DMS79 treated with DMSO at 0.1 percent for 48 hours (cell line): ENCODE data around the gene PLK3.
"Not testable (repeated sequence)": the region's sequence is repeated elsewhere in the genome, so short reads cannot be mapped to it uniquely, and the experiment has no call there.

Experiments
- DNase-seq: peaks from one replicate; lab custom pipeline; 2025; lab: John Stamatoyannopoulos, UW

Gene PLK3

DNA sequence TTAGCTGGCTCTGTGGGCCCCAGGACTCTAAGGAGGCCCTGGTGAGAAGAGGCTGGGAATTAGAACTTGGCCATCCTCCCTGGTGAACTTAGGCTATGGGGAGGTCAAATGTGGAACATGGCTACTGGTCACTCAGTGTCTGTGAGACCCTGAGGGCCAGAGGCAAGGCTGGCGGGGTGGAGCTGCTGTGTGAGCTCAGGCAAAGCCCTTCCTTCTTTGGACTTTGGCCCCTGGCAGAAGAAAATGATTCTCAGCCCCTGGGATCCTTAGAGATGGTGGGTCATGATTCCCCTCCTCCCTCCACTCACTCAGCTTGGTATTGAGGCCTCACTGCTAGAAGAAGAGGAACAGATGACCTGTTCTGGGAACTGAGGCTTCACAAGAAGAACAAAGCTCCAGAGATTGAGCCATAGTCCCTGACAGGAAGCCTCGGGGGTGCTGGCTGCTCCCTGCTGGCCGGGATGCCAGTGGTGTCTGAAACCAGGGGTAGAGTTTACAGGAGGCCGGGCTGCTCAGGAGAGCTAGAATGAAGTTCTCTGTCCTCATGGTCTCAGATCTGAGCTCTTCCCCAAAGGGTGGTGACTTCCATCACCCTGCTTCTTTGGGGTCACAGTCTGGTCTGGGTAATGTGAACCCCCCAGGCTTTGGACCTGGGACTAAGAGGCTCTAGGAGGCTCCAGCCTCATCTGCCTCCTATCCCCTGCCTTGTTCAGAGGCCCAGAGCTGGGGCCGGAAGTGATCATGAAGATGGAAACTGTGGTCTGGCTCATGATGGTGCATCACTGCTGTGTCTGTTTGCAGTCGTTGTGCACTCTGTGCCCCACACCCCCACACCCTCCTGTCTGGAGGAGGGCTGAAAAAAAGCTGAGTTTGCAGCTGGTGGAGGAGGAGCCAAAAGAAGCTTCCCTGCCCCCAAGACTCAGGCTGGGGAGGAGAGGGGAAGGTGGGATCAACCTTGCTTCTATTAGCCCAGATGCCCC is 9.1 kb downstream of the PLK3 start:
- DNase-seq, result no peak

DNA sequence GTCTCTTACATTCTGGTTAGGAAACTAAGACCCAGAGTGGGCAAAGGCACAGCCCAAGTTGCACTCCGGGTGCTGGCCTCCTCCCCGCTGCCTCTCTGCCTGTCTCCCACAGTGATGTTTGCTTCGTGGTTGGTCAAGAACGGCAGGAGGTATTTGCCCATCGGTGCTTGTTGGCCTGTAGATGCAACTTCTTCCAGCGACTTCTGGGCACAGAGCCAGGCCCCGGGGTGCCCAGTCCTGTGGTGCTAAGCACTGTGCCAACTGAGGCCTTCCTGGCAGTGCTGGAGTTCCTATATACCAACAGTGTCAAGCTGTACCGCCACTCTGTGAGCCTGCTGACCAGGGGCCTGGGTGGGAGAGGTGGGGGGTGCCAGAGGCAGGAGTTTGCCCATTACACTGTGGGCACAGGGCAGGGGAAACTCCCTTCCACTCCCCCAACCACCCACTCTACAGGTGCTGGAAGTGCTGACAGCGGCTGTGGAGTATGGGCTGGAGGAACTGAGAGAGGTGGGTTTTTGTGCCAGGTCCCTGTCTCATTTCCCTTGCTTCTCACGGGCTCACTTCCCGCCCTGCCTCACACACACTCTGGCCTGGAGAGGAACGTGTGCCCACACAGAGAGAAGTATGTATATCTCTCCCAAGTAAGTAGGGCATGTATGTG is 10.1 kb downstream of the PLK3 start:
- DNase-seq, result peak; percentile 43

DNA sequence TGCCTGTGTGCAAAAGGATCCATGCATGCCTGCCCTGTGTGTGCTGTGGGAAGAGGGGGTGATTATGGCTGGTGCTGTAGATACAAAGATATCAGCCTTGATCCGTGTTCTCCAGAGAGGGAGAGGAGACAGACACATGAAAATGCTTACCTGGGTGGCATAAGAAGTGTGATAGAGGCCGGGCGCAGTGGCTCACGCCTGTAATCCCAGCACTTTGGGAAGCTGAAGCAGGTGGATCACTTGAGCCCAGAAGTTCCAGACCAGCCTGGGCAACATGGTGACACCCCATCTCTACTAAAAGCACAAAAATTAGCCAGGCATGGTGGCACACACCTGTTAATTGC is 10.6 kb downstream of the PLK3 start:
- not testable (repeated sequence) for DNase-seq

DNA sequence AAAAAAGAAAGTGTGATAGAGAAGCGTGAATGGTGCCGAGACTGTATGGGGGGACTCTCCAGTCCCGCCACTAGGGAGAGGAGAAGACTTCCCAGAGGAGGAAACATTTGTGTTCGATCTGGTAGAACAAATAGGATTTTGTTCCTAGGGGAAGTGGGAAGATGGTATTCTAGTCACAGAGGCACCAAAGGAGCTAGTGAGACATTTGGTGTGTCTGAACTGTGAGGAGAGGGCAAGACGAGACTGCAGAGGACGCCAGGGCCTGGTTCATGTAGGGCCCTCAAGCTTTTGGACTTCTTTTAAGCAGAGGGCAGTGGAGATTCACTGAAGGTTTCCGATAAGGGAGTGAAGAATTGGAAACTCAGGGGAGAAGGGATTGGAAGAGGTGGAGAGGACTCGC is 11.1 kb downstream of the PLK3 start:
- no peak for DNase-seq

DNA sequence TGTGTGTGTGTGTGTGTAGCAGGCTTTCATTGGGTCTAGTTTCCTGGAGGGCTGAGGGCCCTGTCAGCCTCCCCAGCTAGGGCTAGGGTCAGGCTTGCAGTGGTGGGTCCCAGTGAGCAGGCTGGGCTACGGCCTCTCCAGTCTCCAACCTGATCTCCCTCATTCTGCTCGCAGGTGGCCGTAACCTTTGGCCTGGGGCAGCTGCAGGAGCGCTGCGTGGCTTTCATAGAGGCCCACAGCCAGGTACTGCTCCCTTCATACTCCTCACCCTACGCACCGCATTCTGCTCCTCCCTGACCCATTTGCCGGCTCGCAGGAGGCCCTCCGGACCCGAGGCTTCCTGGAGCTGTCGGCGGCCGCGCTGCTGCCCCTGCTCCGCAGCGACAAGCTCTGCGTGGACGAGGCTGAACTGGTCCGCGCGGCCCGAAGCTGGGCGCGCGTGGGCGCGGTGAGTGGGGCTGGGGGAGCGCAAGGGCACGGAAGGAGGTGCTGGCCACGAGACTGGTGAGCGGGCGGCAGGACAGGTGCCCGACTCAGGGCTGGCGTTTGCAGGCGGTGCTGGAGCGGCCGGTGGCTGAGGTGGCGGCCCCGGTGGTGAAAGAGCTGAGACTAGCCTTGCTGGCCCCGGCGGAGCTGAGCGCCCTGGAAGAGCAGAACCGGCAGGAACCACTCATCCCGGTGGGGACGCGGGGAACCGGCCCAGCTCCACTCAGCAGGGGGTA is 12.8 kb downstream of the PLK3 start:
- DNase-seq, result no peak

DNA sequence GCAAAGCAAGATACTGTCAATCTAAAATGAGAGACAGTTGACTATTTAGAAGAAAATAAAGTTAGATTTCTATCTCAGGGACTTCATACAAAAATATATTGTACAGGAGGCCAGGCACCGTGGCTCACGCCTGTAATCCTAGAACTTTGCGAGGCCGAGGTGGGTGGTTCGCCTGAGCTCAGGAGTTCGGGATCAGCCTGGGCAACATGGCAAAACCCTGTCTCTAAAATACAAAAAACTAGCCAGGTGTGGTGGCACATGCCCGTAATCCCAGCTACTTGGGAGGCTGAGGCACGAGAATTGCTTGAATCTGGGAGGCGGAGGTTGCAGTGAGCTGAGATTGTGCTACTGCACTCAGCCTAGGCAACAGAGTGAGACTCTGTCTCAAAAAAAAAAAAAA is 15.7 kb downstream of the PLK3 start:
- DNase-seq, result not testable (repeated sequence)

DNA sequence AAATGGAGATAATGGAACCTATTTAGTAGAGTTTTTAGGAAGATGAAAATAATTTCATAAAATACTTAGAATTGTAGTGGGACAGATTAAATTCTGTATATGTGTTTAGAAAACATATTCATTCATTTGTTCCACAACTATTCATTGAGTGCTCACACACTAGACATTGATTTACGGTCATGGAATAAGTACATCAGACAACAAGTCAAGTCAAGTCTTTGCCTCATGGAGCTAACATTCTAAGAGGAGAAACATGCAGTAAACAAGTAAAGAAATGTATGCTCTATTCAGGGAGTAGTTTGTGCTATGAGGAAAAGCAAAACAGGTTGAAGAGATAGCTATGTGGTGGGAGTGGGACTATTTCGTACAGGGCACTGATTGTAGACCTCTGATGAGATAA is 17.1 kb downstream of the PLK3 start:
- DNase-seq, result no peak

DNA sequence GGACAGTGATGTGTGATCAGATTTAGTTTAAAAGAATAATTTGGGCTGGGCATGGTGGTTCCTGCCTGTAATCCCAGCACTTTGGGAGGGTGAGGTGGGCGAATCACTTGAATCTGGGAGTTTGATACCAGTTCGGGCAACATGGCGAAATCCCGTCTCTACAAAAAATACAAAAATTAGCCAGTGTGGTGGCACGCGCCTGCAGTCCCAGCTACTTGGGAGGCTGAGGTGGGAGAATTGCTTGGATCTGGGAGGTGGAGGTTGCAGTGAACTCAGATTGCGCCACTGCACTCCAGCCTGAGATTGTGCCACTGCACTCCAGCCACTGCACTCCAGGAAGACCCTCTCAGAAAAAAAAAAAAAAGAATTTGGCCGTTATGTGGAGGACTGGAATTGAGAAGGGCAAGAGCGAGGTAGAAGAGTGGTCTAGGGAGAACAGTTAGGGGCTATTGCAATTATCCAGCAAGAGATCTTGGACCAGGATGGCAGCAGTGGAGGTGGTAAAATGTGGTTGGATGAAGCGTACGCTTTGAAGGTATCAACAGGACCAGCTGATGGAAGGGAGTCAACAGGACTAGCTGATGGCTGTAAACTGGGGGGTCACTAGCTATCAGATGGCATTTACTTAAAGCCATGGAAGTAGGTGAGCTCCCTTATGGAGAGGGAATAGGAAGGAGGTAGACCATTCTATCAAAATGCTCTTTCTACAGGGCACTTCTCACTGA is 17.8 kb downstream of the PLK3 start:
- DNase-seq, result no peak

DNA sequence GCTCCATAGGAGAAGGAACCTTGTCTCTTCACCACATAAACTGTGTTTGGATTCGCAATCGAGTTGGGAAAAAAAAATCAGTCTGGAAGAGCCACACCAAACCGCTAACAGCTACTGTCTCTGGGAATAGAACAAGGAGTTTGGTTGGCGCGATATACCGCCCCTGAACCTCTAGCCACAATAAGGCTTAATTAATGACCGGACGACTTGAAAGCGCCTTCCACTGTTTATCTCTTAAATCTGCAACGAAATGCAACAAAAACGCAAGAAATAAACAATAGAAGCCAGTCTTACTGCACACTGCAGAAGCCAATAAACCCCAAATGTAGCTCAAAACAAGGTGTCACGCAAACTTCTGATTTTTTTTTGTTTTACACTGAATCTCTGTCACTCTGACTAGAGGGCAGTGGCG is 19.0 kb downstream of the PLK3 start:
- DNase-seq, result no peak

DNA sequence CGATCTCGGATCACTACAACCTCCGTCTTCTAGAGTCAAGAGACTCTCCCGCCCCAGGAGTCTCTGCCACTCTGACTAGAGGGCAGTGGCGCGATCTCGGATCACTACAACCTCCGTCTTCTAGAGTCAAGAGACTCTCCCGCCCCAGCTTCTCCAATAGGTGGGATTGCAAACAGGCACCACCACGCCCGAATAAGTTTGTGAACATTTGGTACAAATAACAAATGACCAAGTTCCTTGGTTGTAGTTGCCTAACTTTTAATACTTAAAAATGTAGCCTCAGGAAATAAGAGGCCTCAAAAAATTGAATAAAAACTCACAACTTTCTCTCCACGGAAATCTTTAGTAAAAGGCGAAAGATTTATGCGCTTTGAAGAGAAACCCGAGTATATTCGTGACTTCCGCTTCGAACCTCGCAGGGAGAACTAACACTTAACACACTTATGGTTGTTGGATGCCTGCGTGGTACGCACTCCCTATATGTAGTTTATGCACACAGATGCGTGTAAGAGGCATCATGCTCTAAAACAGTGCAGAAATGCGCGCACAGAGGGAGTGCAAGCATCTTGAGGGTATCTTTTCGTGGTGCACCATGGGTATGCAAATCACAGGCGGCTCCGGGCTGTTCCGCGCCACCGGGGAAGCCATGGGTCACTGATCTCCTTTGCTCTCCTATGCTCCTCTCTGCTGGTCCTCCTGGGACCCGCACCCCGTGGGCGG is 19.6 kb downstream of the PLK3 start:
- DNase-seq, result no peak

DNA sequence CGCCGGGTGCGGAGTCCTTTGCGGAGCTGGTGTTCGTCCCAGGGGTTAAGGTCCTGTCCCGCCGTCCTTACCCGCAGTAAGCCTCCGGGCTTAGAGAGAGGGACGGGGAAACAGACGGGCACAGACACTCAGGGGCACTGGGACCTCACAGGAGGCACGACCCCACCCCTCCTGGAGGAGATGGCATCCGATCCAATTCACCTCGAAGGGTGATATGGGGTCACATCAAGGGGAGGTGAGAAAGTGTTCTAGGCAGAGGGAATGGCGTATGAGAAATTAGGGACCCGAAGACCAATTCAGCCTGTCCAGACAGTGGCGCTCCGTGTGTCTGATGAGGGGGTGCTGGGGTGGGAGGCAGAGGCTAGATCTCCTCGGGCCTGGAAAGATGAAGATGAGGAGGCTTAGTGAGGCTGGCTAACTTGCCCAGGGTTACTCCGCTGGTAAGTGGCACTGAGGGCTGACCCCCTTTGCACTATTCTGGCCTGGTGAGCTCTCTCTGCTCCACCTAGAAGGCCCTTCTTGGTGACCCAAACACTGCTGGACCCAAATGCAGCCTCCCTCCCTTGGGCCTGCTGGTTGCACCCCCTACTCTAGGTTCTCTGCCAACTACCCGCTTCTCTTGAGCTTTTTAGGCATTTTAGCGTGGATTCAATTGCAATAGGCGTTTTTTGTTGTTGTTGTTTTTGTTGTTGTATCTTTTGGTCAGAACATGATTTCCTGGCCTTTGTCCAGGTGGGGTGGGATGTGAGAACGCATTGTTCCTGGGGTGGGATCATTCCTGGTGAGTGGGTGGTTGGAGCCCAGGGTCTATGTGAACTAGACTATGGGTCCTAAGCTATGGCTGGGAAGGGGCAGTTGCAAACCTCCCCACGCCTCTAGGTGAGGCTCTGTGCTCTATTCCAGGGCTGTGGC is 20.4 kb downstream of the PLK3 start:
- DNase-seq, result no peak

DNA sequence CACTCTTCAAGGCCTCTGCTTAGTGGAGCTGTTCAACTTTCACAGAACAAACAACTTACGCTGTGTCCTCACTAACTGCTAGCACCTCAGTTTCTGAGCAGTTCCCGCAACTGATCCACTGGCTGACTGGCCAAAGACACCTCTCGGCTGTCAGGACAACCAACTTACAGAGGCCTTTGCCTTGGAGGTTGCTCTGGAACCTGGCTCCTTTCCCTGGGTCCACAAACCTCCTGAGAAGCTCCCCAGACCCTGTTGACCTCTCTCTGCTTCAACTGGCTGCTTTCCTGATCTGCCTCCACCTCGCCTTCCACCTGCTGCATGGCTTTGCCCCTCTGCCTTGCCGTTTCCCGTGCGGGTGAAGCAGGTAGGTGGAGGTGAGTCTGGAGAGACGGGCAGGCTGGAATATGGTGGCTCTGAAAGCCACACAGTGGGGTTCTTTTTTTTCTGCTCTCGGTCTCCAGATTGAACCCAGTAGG is 21.1 kb downstream of the PLK3 start:
- no peak for DNase-seq

DNA sequence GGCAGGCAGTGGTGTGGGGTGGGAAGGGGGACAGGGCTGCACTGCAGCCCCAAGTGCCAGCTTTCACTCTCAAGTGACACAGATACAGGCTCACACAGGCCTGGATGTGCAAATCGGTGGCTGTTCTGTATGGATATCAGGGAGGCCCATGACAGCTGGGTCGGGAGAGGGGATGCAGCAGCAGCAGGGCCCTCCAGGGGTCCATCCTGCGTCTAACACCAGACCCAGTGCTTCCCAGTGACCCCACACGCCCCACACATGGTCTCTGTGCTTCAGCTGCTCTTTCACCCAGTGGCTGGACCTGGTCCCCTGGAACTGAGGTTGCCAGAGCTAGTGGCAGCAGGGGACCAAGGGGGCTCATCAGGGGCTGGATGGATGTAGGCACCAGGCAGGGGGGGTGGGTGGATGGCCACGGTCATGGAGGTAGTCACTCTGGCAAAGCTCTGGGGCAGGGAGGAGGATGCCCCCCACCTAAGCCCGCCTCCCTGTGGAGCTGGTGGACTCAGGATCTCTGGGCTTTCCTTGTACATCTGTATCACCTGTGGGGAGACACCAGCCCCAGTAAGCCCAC is 22.0 kb downstream of the PLK3 start:
- DNase-seq, result no peak

DNA sequence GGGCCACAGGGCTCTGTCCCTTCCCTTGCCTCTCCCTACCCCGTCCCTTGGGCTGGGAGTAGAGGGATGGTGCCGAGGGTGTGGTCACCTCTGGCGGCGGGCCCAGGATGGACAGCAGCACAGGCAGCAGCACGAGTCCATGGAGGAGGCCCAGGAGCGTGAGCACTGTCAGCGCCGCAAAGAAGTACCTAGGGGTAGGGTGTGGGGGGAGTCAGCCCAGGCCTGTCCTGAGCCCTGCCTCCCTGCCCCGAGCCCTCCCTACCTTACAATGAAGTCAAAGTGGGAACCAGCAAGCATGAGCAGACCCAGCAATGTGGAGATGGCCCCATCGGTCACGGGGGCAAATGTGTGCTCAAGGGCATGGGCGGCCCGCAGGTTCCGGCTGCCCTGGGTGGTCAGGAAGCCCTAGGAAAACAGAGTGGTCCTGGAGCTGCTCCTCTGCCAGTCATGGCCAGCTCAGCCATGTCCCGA is 22.8 kb downstream of the PLK3 start:
- no peak for DNase-seq

DNA sequence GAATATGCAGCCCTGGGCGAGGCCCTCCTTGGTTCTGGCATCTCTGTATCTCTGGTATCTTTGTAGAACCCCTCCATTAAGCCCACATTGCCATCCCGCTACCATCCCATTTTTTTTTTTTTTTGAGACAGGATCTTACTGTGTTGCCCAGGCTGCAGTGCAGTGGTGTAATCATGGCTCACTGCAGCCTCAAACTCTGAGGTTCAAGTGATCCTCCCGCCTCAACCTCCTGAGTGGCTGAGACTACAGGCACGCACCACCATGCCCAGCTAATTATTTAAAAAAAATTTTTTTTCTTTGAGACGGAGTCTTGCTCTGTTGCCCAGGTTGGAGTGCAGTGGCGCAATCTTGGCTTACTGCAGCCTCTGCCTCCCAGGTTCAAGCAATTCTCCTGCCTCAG is 24.2 kb downstream of the PLK3 start:
- not testable (repeated sequence) for DNase-seq

DNA sequence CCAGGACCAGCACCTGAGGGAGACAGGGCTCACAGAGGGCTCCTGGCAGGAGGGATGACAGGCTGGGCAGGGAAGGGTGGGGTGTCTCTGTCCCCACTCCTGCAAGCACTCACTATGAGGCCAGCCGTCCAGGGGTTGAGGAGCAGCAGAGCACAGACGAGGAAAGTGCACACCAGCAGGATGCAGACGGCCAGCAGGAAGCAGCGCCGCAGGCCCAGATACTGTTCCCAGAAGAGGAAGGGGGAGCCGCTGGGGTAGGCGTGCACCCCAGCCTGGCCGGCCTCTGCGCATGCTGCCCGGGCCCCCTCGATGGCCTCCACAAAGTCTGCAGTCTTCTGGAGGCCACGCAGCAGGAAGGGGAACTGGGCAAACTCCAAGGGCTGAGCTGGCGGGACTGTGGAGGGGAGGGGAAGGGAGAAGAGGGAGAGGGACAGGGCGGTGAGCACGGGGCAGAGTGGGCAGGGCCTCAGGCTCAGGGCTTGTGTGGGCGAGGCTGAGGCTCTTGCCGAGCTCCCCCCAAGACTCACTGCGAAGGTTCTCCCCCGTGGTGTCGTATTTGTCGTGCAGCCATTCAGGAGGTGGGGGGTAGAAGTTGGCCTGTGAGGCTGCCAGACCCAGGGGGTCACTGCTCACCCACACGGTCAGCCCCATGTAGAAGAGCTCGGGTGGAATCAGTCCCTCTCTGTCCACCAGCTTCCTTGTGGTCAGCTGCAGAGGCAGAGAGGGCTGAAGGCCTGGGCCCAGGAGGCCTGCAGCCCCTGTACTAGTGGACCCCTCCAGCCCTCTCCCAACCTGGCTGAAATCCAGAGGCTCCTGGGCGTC is 26.4 kb downstream of the PLK3 start:
- DNase-seq, result no peak

DNA sequence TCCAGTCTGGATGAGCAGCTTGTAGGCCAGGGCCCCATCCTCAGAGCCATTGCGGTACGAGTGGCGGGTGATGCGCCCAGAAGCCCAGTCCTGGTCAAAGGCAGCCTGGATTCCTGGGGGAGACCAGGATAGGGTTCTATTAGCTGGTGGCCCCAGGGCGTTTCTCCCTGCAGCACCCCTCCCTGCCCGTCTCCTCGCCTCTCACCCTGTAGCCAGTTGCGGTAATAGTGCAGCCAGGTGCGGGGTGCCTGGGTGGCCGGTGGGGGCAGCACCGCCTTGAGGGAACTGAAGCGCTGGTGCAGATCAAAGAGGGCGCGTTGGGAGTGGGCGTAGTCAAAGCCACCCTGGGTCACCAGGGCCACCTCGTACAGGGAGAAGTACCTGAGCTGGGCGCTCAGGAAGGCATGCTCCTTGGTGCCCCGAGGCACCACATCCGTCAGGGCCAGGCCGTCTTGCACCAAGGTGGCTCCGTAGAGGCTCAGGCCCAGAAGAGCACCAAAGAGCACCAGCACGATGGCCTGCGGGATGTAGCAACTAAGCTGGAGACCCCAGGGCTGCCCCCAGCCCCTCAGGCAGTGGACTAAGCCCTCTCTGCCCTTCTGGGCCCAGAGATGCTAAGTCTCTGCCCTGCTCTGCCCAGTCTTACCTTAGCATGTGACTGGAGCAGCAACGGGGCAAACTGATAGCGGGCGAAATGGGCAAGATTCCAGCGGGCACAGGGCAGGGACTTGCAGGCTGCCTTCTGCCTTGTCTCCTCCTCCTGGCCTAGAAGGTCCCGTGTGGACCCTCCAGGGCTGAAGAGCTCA is 27.2 kb downstream of the PLK3 start:
- DNase-seq, result no peak
